Fibroblast of villous mesenchyme (primary cell): ENCODE results near the gene WDFY3. TPM values are rescaled to one million over a fixed set of nuclear protein-coding genes. Genes with fewer than 3 reads are reported as not detected.

Experiments
- DNase-seq: peaks from one replicate; pipeline ENCODE4 v3.0.0-alpha.2; 2010; ENCODE audit warnings: low read depth
- H3K4me3 ChIP-seq: 2 replicates; pipeline ENCODE4 v1.5.1; 2011; ENCODE audit warnings: low read depth, mild to moderate bottlenecking, low read length
- total RNA-seq: library from RNA; depleted of rRNA; stranded (reverse); fragments of >200 nt; gene quantifications from 2 replicates; pipeline ENCODE4 v1.2.3, GENCODE V29; 2012
- TF ChIP-seq, protein P1 (sequence below): IDR thresholded peaks from 2 replicates; pipeline ENCODE4 v1.5.1; 2012; ENCODE audit warnings: low read depth, mild to moderate bottlenecking, low read length; ENCODE audit not compliant: insufficient read depth

The WDFY3 gene
- total RNA-seq, 1 donor, result 98.0 TPM

DNA sequence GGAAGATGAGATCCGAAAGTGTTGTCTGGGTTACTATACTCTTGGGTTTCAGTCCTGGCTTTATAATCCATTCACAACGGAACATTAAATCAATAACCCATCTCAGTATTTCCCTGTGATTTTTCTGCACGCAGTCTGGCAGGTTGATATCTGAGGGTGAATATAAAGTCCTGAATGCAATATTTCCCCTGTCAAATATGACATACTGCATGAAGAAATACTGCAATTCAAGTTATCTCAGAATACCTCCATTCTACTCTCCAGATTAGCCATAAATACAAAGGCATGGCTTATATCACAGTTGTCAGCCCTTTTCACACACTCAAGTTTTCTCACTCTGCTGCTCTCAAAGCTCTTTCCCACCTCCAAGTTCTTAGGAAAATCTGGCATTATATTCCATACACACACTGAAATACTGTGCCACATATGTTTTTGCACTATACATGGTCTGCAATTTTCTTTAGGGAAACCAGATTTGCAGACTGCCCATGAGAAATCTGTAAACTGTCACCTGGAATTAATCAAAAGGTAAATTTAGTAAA lies 64.7 kb downstream of the WDFY3 start:
- H3K4me3 ChIP-seq, result no peak overlapping the region
- no peak for DNase-seq
- TF ChIP-seq, protein P1, sequence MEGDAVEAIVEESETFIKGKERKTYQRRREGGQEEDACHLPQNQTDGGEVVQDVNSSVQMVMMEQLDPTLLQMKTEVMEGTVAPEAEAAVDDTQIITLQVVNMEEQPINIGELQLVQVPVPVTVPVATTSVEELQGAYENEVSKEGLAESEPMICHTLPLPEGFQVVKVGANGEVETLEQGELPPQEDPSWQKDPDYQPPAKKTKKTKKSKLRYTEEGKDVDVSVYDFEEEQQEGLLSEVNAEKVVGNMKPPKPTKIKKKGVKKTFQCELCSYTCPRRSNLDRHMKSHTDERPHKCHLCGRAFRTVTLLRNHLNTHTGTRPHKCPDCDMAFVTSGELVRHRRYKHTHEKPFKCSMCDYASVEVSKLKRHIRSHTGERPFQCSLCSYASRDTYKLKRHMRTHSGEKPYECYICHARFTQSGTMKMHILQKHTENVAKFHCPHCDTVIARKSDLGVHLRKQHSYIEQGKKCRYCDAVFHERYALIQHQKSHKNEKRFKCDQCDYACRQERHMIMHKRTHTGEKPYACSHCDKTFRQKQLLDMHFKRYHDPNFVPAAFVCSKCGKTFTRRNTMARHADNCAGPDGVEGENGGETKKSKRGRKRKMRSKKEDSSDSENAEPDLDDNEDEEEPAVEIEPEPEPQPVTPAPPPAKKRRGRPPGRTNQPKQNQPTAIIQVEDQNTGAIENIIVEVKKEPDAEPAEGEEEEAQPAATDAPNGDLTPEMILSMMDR, result no peak

DNA sequence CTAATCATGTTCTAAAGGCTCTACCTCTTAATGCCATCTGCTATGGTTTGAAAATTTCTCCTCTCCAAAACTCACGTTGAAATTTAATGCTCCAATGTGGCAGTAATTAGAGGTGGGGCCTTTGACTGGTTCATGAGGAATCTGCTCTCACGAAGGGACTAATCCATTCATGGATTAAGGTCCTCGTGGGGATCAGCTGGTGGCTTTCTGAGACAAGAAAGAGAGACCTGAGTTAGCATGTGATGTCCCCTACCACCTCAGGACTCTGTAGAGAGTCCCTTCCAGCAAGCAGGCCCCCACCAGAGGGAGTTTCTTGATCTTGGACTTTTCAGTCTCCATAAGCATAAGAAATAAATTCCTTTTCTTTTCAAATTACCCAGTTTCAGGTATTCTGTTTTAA lies 65.3 kb downstream of the WDFY3 start:
- TF ChIP-seq, protein P1, result no peak
- H3K4me3 ChIP-seq, result no peak overlapping the region
- DNase-seq, result no peak

DNA sequence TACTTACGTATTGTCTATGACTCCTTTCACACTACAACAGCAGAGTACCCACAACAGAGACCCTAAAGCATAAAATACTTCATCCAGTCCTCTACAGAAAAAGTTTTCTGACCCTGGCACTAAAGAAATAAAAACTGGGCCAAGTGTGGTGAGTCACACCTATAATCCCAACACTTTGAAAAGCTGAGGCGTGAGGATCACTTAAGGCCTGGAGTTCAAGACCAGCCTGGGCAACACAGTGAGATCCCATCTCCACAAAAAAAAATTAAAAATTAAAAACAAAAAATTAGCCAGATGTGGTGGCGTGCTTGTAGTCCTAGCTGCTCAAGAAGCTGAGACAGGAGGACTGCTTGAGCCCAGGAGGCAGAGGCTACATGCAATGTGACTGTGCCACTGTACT lies 66.9 kb downstream of the WDFY3 start:
- no peak overlapping the region for H3K4me3 ChIP-seq
- DNase-seq, result no peak
- TF ChIP-seq, protein P1, result no peak

DNA sequence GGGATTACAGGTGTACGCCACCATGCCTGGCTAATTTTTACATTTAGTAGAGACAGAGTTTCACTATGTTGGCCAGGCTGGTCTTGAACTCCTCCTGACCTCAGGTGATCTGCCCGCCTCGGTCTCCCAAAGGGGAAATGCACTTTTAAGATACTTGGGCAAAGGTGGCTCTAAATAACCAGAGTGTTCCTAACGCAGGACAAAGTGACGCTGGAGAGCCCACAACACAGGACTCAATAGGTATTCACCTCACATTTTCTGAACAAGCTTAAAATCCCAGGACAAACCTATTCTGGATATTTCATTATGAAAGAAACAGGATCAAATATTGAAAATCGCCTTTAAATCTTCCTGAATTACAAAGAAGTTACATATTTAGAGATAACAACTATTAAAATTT lies 69.0 kb downstream of the WDFY3 start:
- H3K4me3 ChIP-seq, result no peak overlapping the region
- TF ChIP-seq, protein P1, result no peak
- DNase-seq, result no peak

DNA sequence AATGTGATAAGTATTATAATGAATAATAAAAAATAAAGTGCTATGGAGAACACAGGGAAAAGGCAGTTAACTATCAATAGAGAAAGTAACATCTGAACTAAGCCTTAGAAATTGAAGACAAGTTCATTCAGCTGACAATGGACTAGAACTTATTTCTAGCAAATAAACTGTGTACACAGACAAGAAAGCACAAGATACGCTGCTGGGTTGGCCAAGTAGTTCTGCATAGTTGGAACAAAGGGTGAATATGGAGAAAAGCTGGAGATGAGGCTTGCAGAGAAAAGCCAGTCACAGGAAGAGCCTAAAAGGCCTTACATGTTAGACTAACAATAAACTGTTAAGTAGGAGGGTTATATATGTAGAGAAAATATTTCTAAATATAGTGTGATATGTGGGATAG lies 71.2 kb downstream of the WDFY3 start:
- TF ChIP-seq, protein P1, result no peak
- no peak for DNase-seq
- no peak overlapping the region for H3K4me3 ChIP-seq

DNA sequence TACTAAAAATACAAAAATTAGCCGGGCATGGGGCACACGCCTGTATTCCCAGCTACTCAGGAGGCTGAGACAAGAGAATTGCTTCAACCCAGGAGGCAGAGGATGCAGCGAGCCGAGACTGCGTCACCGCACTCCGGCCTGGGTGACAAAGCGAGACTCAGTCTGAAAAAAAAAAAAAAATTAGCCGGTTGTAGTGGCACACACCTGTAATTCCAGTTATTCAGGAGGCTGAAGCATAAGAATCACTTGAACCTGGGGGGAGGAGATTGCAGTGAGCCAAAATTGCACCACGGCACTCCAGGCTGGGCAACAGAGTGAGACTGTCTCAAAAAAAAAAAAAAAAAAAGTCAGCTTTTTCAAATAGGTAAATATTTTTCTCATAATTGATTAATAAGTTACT lies 71.9 kb downstream of the WDFY3 start:
- TF ChIP-seq, protein P1, result no peak
- DNase-seq, result no peak
- no peak overlapping the region for H3K4me3 ChIP-seq

DNA sequence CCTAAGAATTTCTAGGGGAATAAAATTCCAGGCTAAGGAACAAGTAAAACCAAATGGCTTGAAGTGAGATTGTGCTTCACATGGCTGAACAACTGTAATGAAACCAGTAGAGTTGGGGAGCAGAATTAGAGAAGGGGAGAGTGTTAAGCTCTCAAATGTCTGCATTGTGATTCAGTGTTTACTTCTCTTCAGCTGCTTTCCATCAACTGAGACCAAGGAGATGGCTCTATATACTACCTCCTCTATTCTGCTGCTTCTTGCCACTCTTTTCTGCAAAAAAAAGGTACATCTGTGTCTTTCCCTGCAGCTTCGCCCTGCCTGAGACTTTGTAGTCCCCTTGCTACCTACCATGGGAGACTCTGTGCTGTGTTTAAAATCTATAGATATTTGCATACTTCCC lies 73.5 kb downstream of the WDFY3 start:
- H3K4me3 ChIP-seq, result no peak overlapping the region
- no peak for DNase-seq
- TF ChIP-seq, protein P1, result no peak
